ENCODE data around the gene RYR1.

GRCh38 chr19:38512277-38512676, 78.8 kb downstream of the RYR1 start:
- no peak for TF ChIP-seq CTCF (IDR thresholded peaks at IDR 0.05)
- TF ChIP-seq POLR2A (IDR thresholded peaks at IDR 0.05) = no peak
